Dendritic cell treated with granulocyte-macrophage colony-stimulating factor and Interleukin-4, amounts not matched to agents 40 ng/mL and 50 ng/mL, for 4 days (primary cell): ENCODE results near the gene LMCD1.

Source experiments
- H3K27ac Mint-ChIP-seq: one replicate; pipeline ENCODE4 v1.8.0; 2022; ENCODE audit warnings: mild to moderate bottlenecking, mixed read lengths
- H3K27me3 Mint-ChIP-seq: one replicate; pipeline ENCODE4 v1.8.0; 2022; ENCODE audit warnings: mild to moderate bottlenecking, mixed read lengths
- H3K36me3 Mint-ChIP-seq: one replicate; pipeline ENCODE4 v1.8.0; 2022; ENCODE audit warnings: low read depth, mixed read lengths
- H3K4me1 Mint-ChIP-seq: one replicate; pipeline ENCODE4 v1.8.0; 2022; ENCODE audit warnings: low read depth, mixed read lengths
- H3K4me3 Mint-ChIP-seq: one replicate; pipeline ENCODE4 v1.8.0; 2022; ENCODE audit warnings: mild to moderate bottlenecking, moderate library complexity, mixed read lengths
- H3K9me3 Mint-ChIP-seq: one replicate; pipeline ENCODE4 v1.8.0; 2022; ENCODE audit warnings: mixed read lengths
- intact Hi-C: fragments of 100-400 bp; cut with micrococcal nuclease; formaldehyde crosslinking; loops from one replicate; pipeline ENCODE4 v1.15.0; 2022

The LMCD1 gene

GRCh38 chr3:8472549-8472948 lies 29.1 kb upstream of the LMCD1 start:
- Mint-ChIP-seq H3K36me3 (no peaks in the 10 kb centered on the region), H3K9me3 (no peaks in the 10 kb centered on the region), H3K27me3 (no peaks in the 10 kb centered on the region), H3K4me3 (no peak overlapping the region), H3K4me1 (peaks cover 6% of the 10 kb centered on the region), H3K27ac (no peak overlapping the region)
- intact Hi-C loops = no loop called here

GRCh38 chr3:8473029-8473428 lies 28.6 kb upstream of the LMCD1 start:
- Mint-ChIP-seq H3K4me3 (no peak overlapping the region), H3K27me3 (no peaks in the 10 kb centered on the region), H3K9me3 (no peaks in the 10 kb centered on the region), H3K27ac (no peak overlapping the region), H3K4me1 (peaks cover 6% of the 10 kb centered on the region), H3K36me3 (no peaks in the 10 kb centered on the region)
- intact Hi-C loops = no loop called here

GRCh38 chr3:8473990-8474389 lies 27.6 kb upstream of the LMCD1 start:
- H3K4me1 Mint-ChIP-seq = peaks cover 6% of the 10 kb centered on the region
- H3K9me3 Mint-ChIP-seq = no peaks in the 10 kb centered on the region
- intact Hi-C loops = no loop called here
- no peaks in the 10 kb centered on the region for H3K36me3 Mint-ChIP-seq
- H3K27me3 Mint-ChIP-seq = no peaks in the 10 kb centered on the region
- no peak overlapping the region for H3K4me3 Mint-ChIP-seq
- no peak overlapping the region for H3K27ac Mint-ChIP-seq

GRCh38 chr3:8474991-8475390 lies 26.6 kb upstream of the LMCD1 start:
- Mint-ChIP-seq H3K4me3 (no peak overlapping the region), H3K9me3 (no peaks in the 10 kb centered on the region), H3K36me3 (no peaks in the 10 kb centered on the region), H3K4me1 (peaks cover 6% of the 10 kb centered on the region), H3K27me3 (no peaks in the 10 kb centered on the region), H3K27ac (no peak overlapping the region)
- intact Hi-C loops = no loop called here

GRCh38 chr3:8480699-8481098 lies 20.9 kb upstream of the LMCD1 start:
- Mint-ChIP-seq H3K27me3 (peaks cover 3% of the 10 kb centered on the region), H3K4me1 (peaks cover 6% of the 10 kb centered on the region), H3K36me3 (no peaks in the 10 kb centered on the region), H3K4me3 (no peak overlapping the region), H3K27ac (no peak overlapping the region), H3K9me3 (peaks cover 9% of the 10 kb centered on the region)
- intact Hi-C loops = loop anchor here (2.0 to 5.0 kb wide), 2 partner anchors 126 to 142 kb away; no protein-coding TSS in a partner anchor

GRCh38 chr3:8481380-8481779 lies 20.2 kb upstream of the LMCD1 start:
- intact Hi-C loops = loop anchor here (2.0 to 5.0 kb wide), 2 partner anchors 125 to 141 kb away; no protein-coding TSS in a partner anchor
- H3K27ac Mint-ChIP-seq = no peak overlapping the region
- no peak overlapping the region for H3K4me3 Mint-ChIP-seq
- peaks cover 6% of the 10 kb centered on the region for H3K4me1 Mint-ChIP-seq
- H3K36me3 Mint-ChIP-seq = no peaks in the 10 kb centered on the region
- H3K27me3 Mint-ChIP-seq = peaks cover 3% of the 10 kb centered on the region
- peaks cover 9% of the 10 kb centered on the region for H3K9me3 Mint-ChIP-seq

- intact Hi-C loops = loop anchor here (5.0 kb wide), 1 partner anchor 140 kb away; no protein-coding TSS in a partner anchor
- H3K36me3 Mint-ChIP-seq = no peaks in the 10 kb centered on the region
- H3K27me3 Mint-ChIP-seq = peaks cover 3% of the 10 kb centered on the region
- peaks cover 6% of the 10 kb centered on the region for H3K4me1 Mint-ChIP-seq
- H3K27ac Mint-ChIP-seq = no peak overlapping the region
- H3K9me3 Mint-ChIP-seq = peaks cover 9% of the 10 kb centered on the region
- no peak overlapping the region for H3K4me3 Mint-ChIP-seq
Measured at GRCh38 chr3:8482263-8482662, 19.4 kb upstream of the LMCD1 start.

- Mint-ChIP-seq H3K36me3 (no peaks in the 10 kb centered on the region), H3K4me3 (no peak overlapping the region), H3K27me3 (peaks cover 3% of the 10 kb centered on the region), H3K27ac (no peak overlapping the region), H3K9me3 (peaks cover 9% of the 10 kb centered on the region), H3K4me1 (peaks cover 7% of the 10 kb centered on the region)
- intact Hi-C loops = loop anchor here (5.0 kb wide), 1 partner anchor 139 kb away; no protein-coding TSS in a partner anchor
Measured at GRCh38 chr3:8482960-8483665, 18.5 kb upstream of the LMCD1 start.

GRCh38 chr3:8484409-8485140 lies 17.0 kb upstream of the LMCD1 start:
- Mint-ChIP-seq H3K36me3 (no peaks in the 10 kb centered on the region), H3K4me3 (no peak overlapping the region), H3K27ac (no peak overlapping the region), H3K4me1 (peaks cover 21% of the 10 kb centered on the region), H3K27me3 (peaks cover 3% of the 10 kb centered on the region), H3K9me3 (peaks cover 9% of the 10 kb centered on the region)
- intact Hi-C loops = loop anchor here (5.0 kb wide), 1 partner anchor 138 kb away; no protein-coding TSS in a partner anchor

GRCh38 chr3:8485141-8485870 lies 16.3 kb upstream of the LMCD1 start:
- no peak overlapping the region for H3K4me3 Mint-ChIP-seq
- intact Hi-C loops = no loop called here
- no peaks in the 10 kb centered on the region for H3K36me3 Mint-ChIP-seq
- peaks cover 23% of the 10 kb centered on the region for H3K4me1 Mint-ChIP-seq
- no peak overlapping the region for H3K27ac Mint-ChIP-seq
- peaks cover 9% of the 10 kb centered on the region for H3K9me3 Mint-ChIP-seq
- H3K27me3 Mint-ChIP-seq = peaks cover 3% of the 10 kb centered on the region

GRCh38 chr3:8485943-8486342 lies 15.7 kb upstream of the LMCD1 start:
- Mint-ChIP-seq H3K27ac (no peak overlapping the region), H3K4me1 (peaks cover 25% of the 10 kb centered on the region), H3K27me3 (peaks cover 3% of the 10 kb centered on the region), H3K9me3 (peaks cover 9% of the 10 kb centered on the region), H3K36me3 (no peaks in the 10 kb centered on the region), H3K4me3 (no peak overlapping the region)
- intact Hi-C loops = no loop called here

GRCh38 chr3:8486434-8486833 lies 15.2 kb upstream of the LMCD1 start:
- Mint-ChIP-seq H3K4me1 (peaks cover 30% of the 10 kb centered on the region), H3K27ac (no peak overlapping the region), H3K9me3 (peaks cover 9% of the 10 kb centered on the region), H3K36me3 (no peaks in the 10 kb centered on the region), H3K4me3 (no peak overlapping the region), H3K27me3 (peaks cover 3% of the 10 kb centered on the region)
- intact Hi-C loops = no loop called here

- H3K9me3 Mint-ChIP-seq = peaks cover 9% of the 10 kb centered on the region
- H3K4me1 Mint-ChIP-seq = peaks cover 35% of the 10 kb centered on the region
- no peak overlapping the region for H3K4me3 Mint-ChIP-seq
- H3K36me3 Mint-ChIP-seq = no peaks in the 10 kb centered on the region
- H3K27me3 Mint-ChIP-seq = peaks cover 3% of the 10 kb centered on the region
- no peak overlapping the region for H3K27ac Mint-ChIP-seq
- intact Hi-C loops = no loop called here
Measured at GRCh38 chr3:8486936-8487335, 14.7 kb upstream of the LMCD1 start.

GRCh38 chr3:8488411-8488810 lies 13.2 kb upstream of the LMCD1 start:
- Mint-ChIP-seq H3K36me3 (no peaks in the 10 kb centered on the region), H3K4me3 (no peak overlapping the region)
- intact Hi-C loops = no loop called here

More at GRCh38 chr3:8488411-8488810, 13.2 kb upstream of the LMCD1 start:
- H3K4me1 Mint-ChIP-seq = peaks cover 34% of the 10 kb centered on the region
- H3K9me3 Mint-ChIP-seq = peaks cover 9% of the 10 kb centered on the region
- H3K27me3 Mint-ChIP-seq = peaks cover 3% of the 10 kb centered on the region
- H3K27ac Mint-ChIP-seq = no peak overlapping the region
